ENCODE measurements around the gene STRN.
A peak's percentile ranks its signal among the peaks of the same experiment; 100 is the strongest.

STRN gene

GRCh38 chr2:36807223-36807886, 159.0 kb downstream of the STRN start:
- H3K27ac Mint-ChIP-seq = peak overlapping the region; percentile 53
- DNase-seq = no peak
- TF ChIP-seq, protein P1, sequence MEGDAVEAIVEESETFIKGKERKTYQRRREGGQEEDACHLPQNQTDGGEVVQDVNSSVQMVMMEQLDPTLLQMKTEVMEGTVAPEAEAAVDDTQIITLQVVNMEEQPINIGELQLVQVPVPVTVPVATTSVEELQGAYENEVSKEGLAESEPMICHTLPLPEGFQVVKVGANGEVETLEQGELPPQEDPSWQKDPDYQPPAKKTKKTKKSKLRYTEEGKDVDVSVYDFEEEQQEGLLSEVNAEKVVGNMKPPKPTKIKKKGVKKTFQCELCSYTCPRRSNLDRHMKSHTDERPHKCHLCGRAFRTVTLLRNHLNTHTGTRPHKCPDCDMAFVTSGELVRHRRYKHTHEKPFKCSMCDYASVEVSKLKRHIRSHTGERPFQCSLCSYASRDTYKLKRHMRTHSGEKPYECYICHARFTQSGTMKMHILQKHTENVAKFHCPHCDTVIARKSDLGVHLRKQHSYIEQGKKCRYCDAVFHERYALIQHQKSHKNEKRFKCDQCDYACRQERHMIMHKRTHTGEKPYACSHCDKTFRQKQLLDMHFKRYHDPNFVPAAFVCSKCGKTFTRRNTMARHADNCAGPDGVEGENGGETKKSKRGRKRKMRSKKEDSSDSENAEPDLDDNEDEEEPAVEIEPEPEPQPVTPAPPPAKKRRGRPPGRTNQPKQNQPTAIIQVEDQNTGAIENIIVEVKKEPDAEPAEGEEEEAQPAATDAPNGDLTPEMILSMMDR (IDR thresholded peaks at IDR 0.05) = no peak
- no peak overlapping the region for H3K4me3 Mint-ChIP-seq
- peaks cover 11% of the 10 kb centered on the region for H3K9me3 Mint-ChIP-seq
- no peaks in the 10 kb centered on the region for H3K36me3 Mint-ChIP-seq (ENCODE audit: low read depth)
- H3K27me3 Mint-ChIP-seq (ENCODE audit: low read depth, poor library complexity) = no peaks in the 10 kb centered on the region
- H3K4me1 Mint-ChIP-seq = peaks cover 13% of the 10 kb centered on the region

DNA sequence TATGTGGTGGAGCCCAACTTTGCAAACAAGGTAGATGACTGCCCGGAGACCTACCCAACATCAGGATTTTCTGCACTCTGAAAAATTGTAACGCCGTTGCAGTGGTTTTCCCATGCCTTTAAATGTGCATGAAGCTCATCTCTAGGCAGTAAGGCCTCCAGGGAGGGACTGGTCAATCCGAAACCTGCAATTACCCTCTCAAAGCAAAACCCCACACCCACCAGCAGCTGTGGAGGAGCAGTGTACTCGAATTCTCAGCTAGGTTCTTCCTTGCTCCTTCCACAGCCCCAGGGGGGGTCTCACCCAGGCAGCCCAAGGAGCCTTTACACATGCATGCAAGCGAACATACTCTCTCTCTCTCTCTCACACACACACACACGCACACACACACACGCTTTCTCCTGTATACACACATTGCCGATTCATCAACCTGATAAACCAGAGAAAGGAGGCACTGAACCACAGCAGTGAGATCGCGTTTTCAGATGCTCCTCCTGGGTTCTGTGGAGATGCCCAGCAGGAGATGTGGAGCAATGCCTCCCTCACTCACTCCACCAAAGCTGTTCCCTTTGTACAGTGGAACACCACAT, 160.6 kb downstream of the STRN start:
- Mint-ChIP-seq H3K4me3 (no peak overlapping the region), H3K9me3 (peaks cover 11% of the 10 kb centered on the region), H3K36me3 (ENCODE audit: low read depth) (no peaks in the 10 kb centered on the region), H3K4me1 (peaks cover 8% of the 10 kb centered on the region), H3K27ac (no peak overlapping the region), H3K27me3 (ENCODE audit: low read depth, poor library complexity) (no peaks in the 10 kb centered on the region)
- no peak for DNase-seq
- TF ChIP-seq, protein P1 (IDR thresholded peaks at IDR 0.05) = no peak

DNA sequence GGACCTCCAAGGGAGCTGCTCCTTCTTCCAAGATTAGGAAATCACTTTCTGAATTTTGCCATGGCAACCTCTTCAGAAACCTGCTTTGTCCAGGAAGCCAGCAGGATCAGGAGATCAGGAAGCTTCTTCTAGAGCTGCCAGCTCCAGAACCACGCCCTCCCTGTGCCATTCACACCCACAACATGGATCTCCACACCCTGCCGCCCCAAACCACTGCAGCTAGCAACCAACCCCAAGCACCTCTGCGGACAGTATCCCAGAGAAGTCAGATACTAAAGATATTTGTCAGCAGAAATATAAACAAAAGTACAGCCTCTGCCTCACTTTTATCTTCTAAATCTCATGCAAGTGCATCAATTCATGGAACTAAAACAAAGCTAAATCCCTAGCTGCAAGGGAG, 163.4 kb downstream of the STRN start:
- no peaks in the 10 kb centered on the region for H3K27me3 Mint-ChIP-seq (ENCODE audit: low read depth, poor library complexity)
- H3K36me3 Mint-ChIP-seq (ENCODE audit: low read depth) = no peaks in the 10 kb centered on the region
- TF ChIP-seq, protein P1 (IDR thresholded peaks at IDR 0.05) = no peak
- no peak overlapping the region for H3K27ac Mint-ChIP-seq
- H3K4me1 Mint-ChIP-seq = peaks cover 8% of the 10 kb centered on the region
- H3K4me3 Mint-ChIP-seq = no peak overlapping the region
- peaks cover 11% of the 10 kb centered on the region for H3K9me3 Mint-ChIP-seq
- DNase-seq = no peak

DNA sequence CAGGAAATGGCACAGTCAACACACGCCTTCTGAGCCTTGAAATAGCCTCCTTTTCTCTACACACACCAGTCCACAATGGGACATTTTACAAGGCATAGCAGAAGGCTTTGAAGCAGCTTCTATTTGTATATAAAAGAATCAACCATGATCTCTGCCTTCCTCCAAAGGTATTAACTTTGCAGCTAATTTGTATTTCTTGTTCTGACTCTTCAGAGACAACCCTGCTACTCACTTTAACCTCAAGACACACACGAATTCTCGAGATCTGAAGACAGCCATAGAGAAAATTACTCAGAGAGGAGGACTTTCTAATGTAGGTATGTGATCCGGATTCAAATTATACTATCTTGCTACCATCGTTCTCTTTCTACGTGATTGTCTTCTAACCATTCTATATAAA, 165.2 kb downstream of the STRN start:
- Mint-ChIP-seq H3K4me3 (no peak overlapping the region), H3K27me3 (ENCODE audit: low read depth, poor library complexity) (no peaks in the 10 kb centered on the region), H3K4me1 (peaks cover 5% of the 10 kb centered on the region), H3K36me3 (ENCODE audit: low read depth) (no peaks in the 10 kb centered on the region), H3K9me3 (no peaks in the 10 kb centered on the region), H3K27ac (no peak overlapping the region)
- DNase-seq = no peak
- TF ChIP-seq, protein P1 (IDR thresholded peaks at IDR 0.05) = no peak

GRCh38 chr2:36800381-36800780, 166.0 kb downstream of the STRN start:
- Mint-ChIP-seq H3K4me3 (no peak overlapping the region), H3K4me1 (no peaks in the 10 kb centered on the region), H3K36me3 (ENCODE audit: low read depth) (no peaks in the 10 kb centered on the region), H3K9me3 (no peaks in the 10 kb centered on the region), H3K27ac (no peak overlapping the region), H3K27me3 (ENCODE audit: low read depth, poor library complexity) (no peaks in the 10 kb centered on the region)
- TF ChIP-seq, protein P1 (IDR thresholded peaks at IDR 0.05) = no peak
- no peak for DNase-seq

DNA sequence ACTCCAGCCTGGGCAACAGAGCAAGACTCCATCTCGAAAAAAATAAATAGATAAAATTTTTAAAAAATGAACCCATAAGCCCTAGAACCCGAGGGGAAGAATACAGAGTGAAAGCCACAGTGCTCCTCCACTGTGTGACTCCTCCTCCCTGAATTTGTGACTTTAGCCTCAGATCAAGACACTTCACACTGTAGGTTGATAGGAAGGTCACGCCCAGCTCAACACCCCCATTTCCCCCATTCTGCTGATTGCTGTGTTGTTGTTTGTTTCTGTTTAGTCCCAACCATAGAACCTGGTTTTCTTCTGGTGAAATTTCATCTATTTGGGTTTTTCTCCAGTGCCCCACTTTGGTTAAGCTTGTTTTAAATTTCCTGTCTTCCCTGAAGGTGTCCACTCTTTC, 167.6 kb downstream of the STRN start:
- Mint-ChIP-seq H3K4me3 (no peak overlapping the region), H3K9me3 (no peaks in the 10 kb centered on the region), H3K36me3 (ENCODE audit: low read depth) (no peaks in the 10 kb centered on the region), H3K4me1 (no peaks in the 10 kb centered on the region), H3K27ac (peak overlapping the region; percentile 37), H3K27me3 (ENCODE audit: low read depth, poor library complexity) (no peaks in the 10 kb centered on the region)
- TF ChIP-seq, protein P1 (IDR thresholded peaks at IDR 0.05) = no peak
- DNase-seq = no peak

Measured in nephron progenitor cell (in vitro differentiated cells).